MCF 10A (cell line): ENCODE measurements around the gene KAT2B. TPM values are rescaled to one million over a fixed set of nuclear protein-coding genes. Genes with fewer than 3 reads are reported as not detected.

Experiments
- BruUV-seq: library from RNA; stranded (reverse); fragments of 400-500 nt; replicated peaks from 2 replicates; lab custom pipeline; 2021; lab: Mats Ljungman, UMichigan
- CTCF ChIA-PET: fragments of 300-600 bp; sonication (Branson Sonifier 250); formaldehyde crosslinking; extraction: SDS; loops from one replicate; lab custom pipeline; 2021; ENCODE audit warnings: antibody characterized with exemption, inconsistent platforms; lab: Yijun Ruan, JAX
- POLR2A ChIA-PET: fragments of 300-600, 350-650 bp; sonication (Branson Sonifier 250); formaldehyde crosslinking; extraction: SDS; loops from one replicate; lab custom pipeline; 2020; ENCODE audit warnings: antibody characterized with exemption, inconsistent platforms; lab: Yijun Ruan, JAX
- DNase-seq: peaks from one replicate; pipeline ENCODE4 v3.0.0-alpha.2; 2018; ENCODE audit not compliant: unreplicated experiment
- H3K27ac Mint-ChIP-seq: one replicate; pipeline ENCODE4 v1.8.0; 2022; ENCODE audit warnings: mild to moderate bottlenecking, low read depth, mixed read lengths; ENCODE audit not compliant: unreplicated experiment
- H3K27me3 Mint-ChIP-seq: one replicate; pipeline ENCODE4 v1.8.0; 2022; ENCODE audit warnings: mixed read lengths; ENCODE audit not compliant: insufficient read depth, unreplicated experiment
- H3K36me3 Mint-ChIP-seq: one replicate; pipeline ENCODE4 v1.8.0; 2022; ENCODE audit warnings: mild to moderate bottlenecking, moderate library complexity, mixed read lengths; ENCODE audit not compliant: insufficient read depth, unreplicated experiment
- H3K4me1 Mint-ChIP-seq: one replicate; pipeline ENCODE4 v1.8.0; 2022; ENCODE audit warnings: mixed read lengths; ENCODE audit not compliant: insufficient read depth, unreplicated experiment
- H3K4me3 Mint-ChIP-seq: one replicate; pipeline ENCODE4 v1.8.0; 2022; ENCODE audit warnings: mild to moderate bottlenecking, moderate library complexity, mixed read lengths; ENCODE audit not compliant: unreplicated experiment
- H3K9me3 Mint-ChIP-seq: one replicate; pipeline ENCODE4 v1.8.0; 2022; ENCODE audit warnings: mixed read lengths; ENCODE audit not compliant: unreplicated experiment
- intact Hi-C: fragments of 100-400 bp; cut with micrococcal nuclease; formaldehyde crosslinking; loops from 2 replicates; pipeline ENCODE4 v1.14.1; 2022
- total RNA-seq: library from RNA; stranded (reverse); gene quantifications from 2 replicates; pipeline ENCODE4 v1.2.3, GENCODE V29; 2022
- TF ChIP-seq, protein P1 (sequence below): fragments of 200-600 bp; IDR thresholded peaks from one replicate; pipeline ENCODE4 v1.8.0; 2022; ENCODE audit warnings: antibody characterized with exemption, mild to moderate bottlenecking; ENCODE audit not compliant: unreplicated experiment

The KAT2B gene
- total RNA-seq, 1 experiment from 2014 or later, result 9.4 TPM

DNA sequence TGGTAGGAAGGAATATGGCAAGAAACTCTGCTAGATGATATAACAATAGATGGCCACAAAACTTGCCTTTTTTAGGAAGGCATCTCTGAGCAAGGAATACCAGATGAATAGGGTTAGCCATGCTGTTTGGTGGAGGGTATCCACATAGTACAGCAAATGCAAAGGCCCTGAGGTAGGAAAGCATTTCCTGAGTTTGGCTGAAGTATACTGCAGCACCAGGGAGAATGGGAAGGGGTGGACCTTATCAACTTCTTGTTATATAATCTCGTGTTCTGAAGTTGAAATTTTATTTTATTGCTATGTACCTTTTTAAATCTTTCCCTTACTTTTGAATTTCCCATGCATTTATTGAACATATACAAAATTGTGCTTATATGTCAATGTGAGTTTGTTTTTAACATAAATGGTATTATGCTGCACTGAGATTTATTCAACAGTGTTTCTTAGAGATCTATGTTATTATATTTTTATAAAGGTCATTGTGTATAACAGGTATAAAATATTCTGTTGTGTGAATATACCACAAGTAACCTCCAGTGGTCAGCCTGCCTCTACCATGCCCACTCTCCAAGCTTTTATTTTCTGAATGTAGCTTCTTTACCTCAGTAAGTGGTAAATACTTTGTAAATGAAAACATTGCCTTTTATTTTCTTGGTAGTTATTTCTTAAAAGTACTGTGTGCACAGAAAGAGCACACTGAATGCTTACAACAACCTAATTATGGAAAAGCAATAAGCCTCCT lies 2.8 kb upstream of the KAT2B start:
- H3K36me3 Mint-ChIP-seq, result no peaks in the 10 kb centered on the region
- H3K27ac Mint-ChIP-seq, result no peak overlapping the region
- no peak overlapping the region for H3K4me3 Mint-ChIP-seq
- no TSS peak for BruUV-seq
- no peak for DNase-seq
- POLR2A ChIA-PET, result interaction anchor here (0.6 to 0.7 kb wide), 2 partner anchors 81 to 293 kb away, joined by 3 read pairs; no protein-coding TSS in a partner anchor
- CTCF ChIA-PET, result interaction anchor here (1.4 kb wide), 1 partner anchor 44 kb away, joined by 6 read pairs; no protein-coding TSS in a partner anchor
- H3K4me1 Mint-ChIP-seq, result peaks cover 11% of the 10 kb centered on the region
- intact Hi-C loops, result no loop called here
- no peaks in the 10 kb centered on the region for H3K9me3 Mint-ChIP-seq
- TF ChIP-seq, protein P1, sequence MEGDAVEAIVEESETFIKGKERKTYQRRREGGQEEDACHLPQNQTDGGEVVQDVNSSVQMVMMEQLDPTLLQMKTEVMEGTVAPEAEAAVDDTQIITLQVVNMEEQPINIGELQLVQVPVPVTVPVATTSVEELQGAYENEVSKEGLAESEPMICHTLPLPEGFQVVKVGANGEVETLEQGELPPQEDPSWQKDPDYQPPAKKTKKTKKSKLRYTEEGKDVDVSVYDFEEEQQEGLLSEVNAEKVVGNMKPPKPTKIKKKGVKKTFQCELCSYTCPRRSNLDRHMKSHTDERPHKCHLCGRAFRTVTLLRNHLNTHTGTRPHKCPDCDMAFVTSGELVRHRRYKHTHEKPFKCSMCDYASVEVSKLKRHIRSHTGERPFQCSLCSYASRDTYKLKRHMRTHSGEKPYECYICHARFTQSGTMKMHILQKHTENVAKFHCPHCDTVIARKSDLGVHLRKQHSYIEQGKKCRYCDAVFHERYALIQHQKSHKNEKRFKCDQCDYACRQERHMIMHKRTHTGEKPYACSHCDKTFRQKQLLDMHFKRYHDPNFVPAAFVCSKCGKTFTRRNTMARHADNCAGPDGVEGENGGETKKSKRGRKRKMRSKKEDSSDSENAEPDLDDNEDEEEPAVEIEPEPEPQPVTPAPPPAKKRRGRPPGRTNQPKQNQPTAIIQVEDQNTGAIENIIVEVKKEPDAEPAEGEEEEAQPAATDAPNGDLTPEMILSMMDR, result no peak
- no peaks in the 10 kb centered on the region for H3K27me3 Mint-ChIP-seq

DNA sequence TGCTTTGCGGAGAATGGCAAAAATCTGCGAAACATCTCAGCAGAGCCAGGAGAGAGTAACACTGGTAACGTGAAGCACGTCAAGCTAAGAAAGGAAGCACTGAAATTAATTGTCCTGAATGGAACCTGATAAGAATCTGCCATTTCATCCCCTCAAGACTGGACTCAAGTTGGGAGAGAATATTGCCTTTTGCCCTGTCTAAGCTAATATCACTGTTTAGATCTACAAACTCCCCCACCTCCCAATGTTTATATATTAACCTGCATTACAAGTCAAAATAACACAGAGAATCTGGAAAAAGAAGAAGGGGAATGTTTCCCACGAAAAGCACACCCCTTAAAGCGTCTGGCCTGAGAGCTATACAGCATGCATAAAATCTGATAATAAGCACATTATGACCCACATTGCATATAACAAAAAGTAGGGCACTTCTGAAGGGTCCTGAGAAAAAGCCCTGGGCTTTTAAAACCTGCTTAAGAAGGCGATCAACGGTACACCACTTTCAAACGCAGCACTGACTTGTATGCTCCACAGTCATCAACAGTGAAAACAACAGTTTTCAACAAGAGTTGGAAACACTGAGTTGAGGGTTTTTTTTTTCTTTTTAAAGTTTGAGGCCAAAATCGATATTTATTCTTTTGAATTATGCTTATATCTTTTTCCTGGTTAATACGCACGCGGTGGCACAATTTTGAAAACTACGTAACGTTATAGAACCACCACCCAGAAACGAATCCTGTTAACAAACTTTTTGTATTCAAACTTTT lies 1.4 kb upstream of the KAT2B start:
- ChIA-PET CTCF (interaction anchor here (0.6 to 1.4 kb wide), 2 partner anchors 11 to 46 kb away, joined by 3 to 6 read pairs; no protein-coding TSS in a partner anchor), POLR2A (interaction anchor here (0.6 kb wide), 1 partner anchor 837 kb away, joined by 3 read pairs; no protein-coding TSS in a partner anchor)
- Mint-ChIP-seq H3K4me3 (peak overlapping the region; percentile 95), H3K9me3 (no peaks in the 10 kb centered on the region), H3K27ac (peak overlapping the region; percentile 16), H3K36me3 (no peaks in the 10 kb centered on the region), H3K27me3 (no peaks in the 10 kb centered on the region), H3K4me1 (peaks cover 22% of the 10 kb centered on the region)
- no TSS peak for BruUV-seq
- TF ChIP-seq, protein P1, result no peak
- DNase-seq, result no peak
- intact Hi-C loops, result no loop called here

DNA sequence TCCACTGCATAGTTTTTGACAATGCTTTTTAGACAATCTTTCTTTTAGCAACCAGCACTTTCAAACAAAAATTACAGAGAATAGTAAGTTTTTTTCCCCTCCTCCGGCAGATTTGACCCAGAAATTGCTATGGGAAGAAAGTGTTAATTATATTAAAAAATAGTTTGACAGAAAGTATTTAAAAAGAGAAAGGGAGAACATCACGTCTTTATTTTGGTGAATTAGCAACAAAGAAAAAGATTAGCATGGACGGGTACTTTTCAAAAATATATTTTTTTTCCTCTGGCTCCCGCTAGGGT lies 831 bp upstream of the KAT2B start:
- intact Hi-C loops, result no loop called here
- no TSS peak for BruUV-seq
- Mint-ChIP-seq H3K27ac (peak overlapping the region; percentile 16), H3K27me3 (no peaks in the 10 kb centered on the region), H3K4me1 (peaks cover 23% of the 10 kb centered on the region), H3K4me3 (peak overlapping the region; percentile 95), H3K9me3 (no peaks in the 10 kb centered on the region), H3K36me3 (no peaks in the 10 kb centered on the region)
- TF ChIP-seq, protein P1, result no peak
- DNase-seq, result no peak
- POLR2A ChIA-PET, result interaction anchor here (0.6 to 5.9 kb wide), 3 partner anchors 70 to 146 kb away, joined by 3 to 71 read pairs (median 4); partner anchors contain the start of gene SGO1
- CTCF ChIA-PET, result no interaction called here
